Gastroesophageal sphincter (tissue), 3 donors: ENCODE data around the gene CTSW.

ENCODE experiments used
- CTCF ChIP-seq, 4 experiments: fragments of 200-600 bp in 2 of 4; fragments of 450-650 bp in 2 of 4; sonication (generic) in 1 of 4; IDR thresholded peaks; one replicate each; pipeline ENCODE4 v1.5.1; 2017 to 2019; ENCODE audit warnings: antibody characterized with exemption in 4 of 4, mild to moderate bottlenecking in 2 of 4, moderate library complexity in 2 of 4
- POLR2AphosphoS5 ChIP-seq: sonication (generic); formaldehyde crosslinking; IDR thresholded peaks from one replicate; pipeline ENCODE4 v1.6.1; 2017; ENCODE audit warnings: antibody characterized with exemption

GRCh38 chr11:65903715-65904114 is 24.1 kb downstream of the CTSW start:
- TF ChIP-seq CTCF (IDR thresholded peaks at IDR 0.05), result no peak
- TF ChIP-seq POLR2AphosphoS5, result no peak
